WTC11 (cell line): ENCODE measurements around the gene CYGB. TPM values are rescaled to one million over a fixed set of nuclear protein-coding genes. Genes with fewer than 3 reads are reported as not detected.

Experiments used
- ATAC-seq: fragments of 200-7000 bp; cut with Tn5 transposase; 2 replicates; pipeline ENCODE4 v1.10.0; 2021; ENCODE audit warnings: mild to moderate bottlenecking, moderate library complexity
- CTCF ChIA-PET: fragments of 300-600 bp; sonication (Branson Sonifier 250); formaldehyde crosslinking; loops from one replicate; lab custom pipeline; 2021; ENCODE audit warnings: antibody characterized with exemption; lab: Charles Lee
- POLR2A ChIA-PET: fragments of 350-600 bp; sonication (Branson Sonifier 250); formaldehyde crosslinking; loops from one replicate; lab custom pipeline; 2021; ENCODE audit warnings: antibody characterized with exemption; lab: Charles Lee
- DNase-seq: peaks from one replicate; pipeline ENCODE4 v3.0.0; 2021; ENCODE audit warnings: low spot score
- H3K27ac Mint-ChIP-seq: 2 replicates; pipeline ENCODE4 v1.8.0; 2021; ENCODE audit warnings: mixed read lengths
- H3K27me3 Mint-ChIP-seq: 2 replicates; pipeline ENCODE4 v1.8.0; 2021; ENCODE audit warnings: low read depth, mild to moderate bottlenecking, moderate library complexity, mixed read lengths
- H3K36me3 Mint-ChIP-seq: 2 replicates; pipeline ENCODE4 v1.8.0; 2021; ENCODE audit warnings: mixed read lengths
- H3K4me1 Mint-ChIP-seq: 2 replicates; pipeline ENCODE4 v1.8.0; 2022; ENCODE audit warnings: mixed read lengths
- H3K4me3 Mint-ChIP-seq: 2 replicates; pipeline ENCODE4 v1.8.0; 2021; ENCODE audit warnings: mild to moderate bottlenecking, moderate library complexity, mixed read lengths
- H3K9me3 Mint-ChIP-seq: 2 replicates; pipeline ENCODE4 v1.8.0; 2021; ENCODE audit warnings: mixed read lengths
- ELF4 ChIP-seq: sonication (generic); formaldehyde crosslinking; IDR thresholded peaks from 2 replicates; pipeline ENCODE4 v1.8.1; 2022; ENCODE audit warnings: low read depth, mild to moderate bottlenecking, moderate library complexity, missing genetic modification reagents
- EMX1 ChIP-seq: fragments of 250-450 bp; sonication (Bioruptor Pico); IDR thresholded peaks from 2 replicates; pipeline ENCODE4 v1.8.0; 2021; ENCODE audit warnings: mild to moderate bottlenecking
- GRHL2 ChIP-seq: fragments of 250-450 bp; sonication (Bioruptor Pico); IDR thresholded peaks from 2 replicates; pipeline ENCODE4 v1.8.0; 2022; ENCODE audit warnings: mild to moderate bottlenecking, moderate library complexity; ENCODE audit not compliant: insufficient replicate concordance, severe bottlenecking
- HMGA2 ChIP-seq: fragments of 250-450 bp; sonication (Bioruptor Pico); IDR thresholded peaks from 2 replicates; pipeline ENCODE4 v1.4.0; 2021; ENCODE audit warnings: mild to moderate bottlenecking, moderate library complexity
- IRF2 ChIP-seq: sonication (generic); formaldehyde crosslinking; IDR thresholded peaks from 2 replicates; pipeline ENCODE4 v1.8.0; 2022; ENCODE audit warnings: low read depth, missing genetic modification reagents, borderline replicate concordance
- JAZF1 ChIP-seq: fragments of 250-450 bp; sonication (Bioruptor Pico); IDR thresholded peaks from 2 replicates; pipeline ENCODE4 v1.9.0; 2021; ENCODE audit warnings: moderate library complexity, mild to moderate bottlenecking, inconsistent platforms
- MYBL2 ChIP-seq: sonication (generic); formaldehyde crosslinking; IDR thresholded peaks from 2 replicates; pipeline ENCODE4 v1.8.1; 2023; ENCODE audit warnings: mild to moderate bottlenecking, moderate library complexity, missing genetic modification reagents
- NFATC4 ChIP-seq: fragments of 250-450 bp; sonication (Bioruptor Pico); IDR thresholded peaks from 2 replicates; pipeline ENCODE4 v1.9.0; 2021; ENCODE audit warnings: mild to moderate bottlenecking
- NFE2L1 ChIP-seq: sonication (generic); formaldehyde crosslinking; IDR thresholded peaks from 2 replicates; pipeline ENCODE4 v1.8.1; 2023; ENCODE audit warnings: missing genetic modification reagents
- NR1H2 ChIP-seq: sonication (generic); formaldehyde crosslinking; IDR thresholded peaks from 2 replicates; pipeline ENCODE4 v1.9.0; 2021; ENCODE audit warnings: mild to moderate bottlenecking, moderate library complexity, missing genetic modification reagents
- SOX15 ChIP-seq: fragments of 250-450 bp; sonication (Bioruptor Pico); IDR thresholded peaks from 2 replicates; pipeline ENCODE4 v1.9.0; 2021; ENCODE audit warnings: mild to moderate bottlenecking
- TEAD1 ChIP-seq: sonication (generic); formaldehyde crosslinking; IDR thresholded peaks from 2 replicates; pipeline ENCODE4 v1.8.0; 2022; ENCODE audit warnings: mild to moderate bottlenecking, missing genetic modification reagents
- ZNF121 ChIP-seq: sonication (generic); formaldehyde crosslinking; IDR thresholded peaks from 2 replicates; pipeline ENCODE4 v1.8.0; 2023; ENCODE audit warnings: missing genetic modification reagents
- ZNF317 ChIP-seq: sonication (generic); formaldehyde crosslinking; IDR thresholded peaks from 2 replicates; pipeline ENCODE4 v1.8.1; 2023; ENCODE audit warnings: low read depth, mild to moderate bottlenecking, moderate library complexity, missing genetic modification reagents, borderline replicate concordance
- total RNA-seq: library from RNA; stranded (reverse); gene quantifications from 3 replicates; pipeline ENCODE4 v1.2.3, GENCODE V29; 2021
- TF ChIP-seq, protein P1 (sequence below): sonication (generic); formaldehyde crosslinking; IDR thresholded peaks from 2 replicates; pipeline ENCODE4 v1.8.1; 2023; ENCODE audit warnings: mild to moderate bottlenecking, missing genetic modification reagents, moderate library complexity
- TF ChIP-seq, protein P2 (sequence below): fragments of 250-450 bp; sonication (Bioruptor Pico); conservative IDR thresholded peaks from 2 replicates; pipeline ENCODE4 v1.9.0; 2021; ENCODE audit warnings: mild to moderate bottlenecking
- TF ChIP-seq, protein P3 (sequence below): sonication (generic); formaldehyde crosslinking; IDR thresholded peaks from 2 replicates; pipeline ENCODE4 v1.8.1; 2023; ENCODE audit warnings: mild to moderate bottlenecking, missing genetic modification reagents, borderline replicate concordance
- TF ChIP-seq, protein P4 (sequence below): sonication (generic); formaldehyde crosslinking; IDR thresholded peaks from 2 replicates; pipeline ENCODE4 v1.8.0; 2022; ENCODE audit warnings: mild to moderate bottlenecking, missing genetic modification reagents
- TF ChIP-seq, protein P5 (sequence below): sonication (generic); formaldehyde crosslinking; IDR thresholded peaks from 2 replicates; pipeline ENCODE4 v1.8.1; 2022; ENCODE audit warnings: missing genetic modification reagents, borderline replicate concordance
- TF ChIP-seq, protein P6 (sequence below): fragments of 250-450 bp; sonication (Bioruptor Pico); IDR thresholded peaks from 2 replicates; pipeline ENCODE4 v1.9.0; 2021; ENCODE audit warnings: moderate library complexity, mild to moderate bottlenecking, inconsistent platforms, borderline replicate concordance
- TF ChIP-seq, protein P7 (sequence below): fragments of 250-450 bp; sonication (Bioruptor Pico); IDR thresholded peaks from 2 replicates; pipeline ENCODE4 v1.9.0; 2021; ENCODE audit warnings: mild to moderate bottlenecking
- TF ChIP-seq, protein P8 (sequence below): sonication (generic); formaldehyde crosslinking; IDR thresholded peaks from 2 replicates; pipeline ENCODE4 v1.8.1; 2023; ENCODE audit warnings: mild to moderate bottlenecking, moderate library complexity, missing genetic modification reagents
- TF ChIP-seq, protein P9 (sequence below): sonication (generic); formaldehyde crosslinking; conservative IDR thresholded peaks from 2 replicates; pipeline ENCODE4 v1.8.1; 2023; ENCODE audit warnings: mild to moderate bottlenecking, low read depth, missing genetic modification reagents, moderate library complexity

The CYGB gene
- total RNA-seq, 1 experiment from 2014 or later = 3.6 TPM

DNA sequence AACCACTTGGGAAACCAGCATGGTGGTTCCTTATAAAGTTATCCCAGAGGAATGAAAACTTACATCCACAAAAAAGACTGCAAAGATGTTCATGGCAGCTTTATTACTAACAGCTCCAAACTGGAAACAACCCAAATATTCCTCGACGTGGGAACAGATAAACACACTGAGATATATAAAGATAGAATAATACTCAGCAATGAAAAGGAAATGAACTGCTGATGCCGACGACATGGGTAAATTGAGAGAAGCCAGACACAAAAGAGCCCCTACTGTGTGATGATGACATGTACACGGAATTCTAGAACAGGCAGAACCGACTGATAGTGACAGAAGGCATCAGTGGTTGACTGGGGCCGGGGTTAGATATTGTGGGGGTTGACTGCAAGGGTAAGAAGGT, 12.0 kb upstream of the CYGB start (continued):
- TF ChIP-seq IRF2 (CRISPR knock-in tag) = no peak
- TF ChIP-seq, protein P1, sequence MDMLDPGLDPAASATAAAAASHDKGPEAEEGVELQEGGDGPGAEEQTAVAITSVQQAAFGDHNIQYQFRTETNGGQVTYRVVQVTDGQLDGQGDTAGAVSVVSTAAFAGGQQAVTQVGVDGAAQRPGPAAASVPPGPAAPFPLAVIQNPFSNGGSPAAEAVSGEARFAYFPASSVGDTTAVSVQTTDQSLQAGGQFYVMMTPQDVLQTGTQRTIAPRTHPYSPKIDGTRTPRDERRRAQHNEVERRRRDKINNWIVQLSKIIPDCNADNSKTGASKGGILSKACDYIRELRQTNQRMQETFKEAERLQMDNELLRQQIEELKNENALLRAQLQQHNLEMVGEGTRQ (CRISPR knock-in tag) = no peak
- TF ChIP-seq, protein P2, sequence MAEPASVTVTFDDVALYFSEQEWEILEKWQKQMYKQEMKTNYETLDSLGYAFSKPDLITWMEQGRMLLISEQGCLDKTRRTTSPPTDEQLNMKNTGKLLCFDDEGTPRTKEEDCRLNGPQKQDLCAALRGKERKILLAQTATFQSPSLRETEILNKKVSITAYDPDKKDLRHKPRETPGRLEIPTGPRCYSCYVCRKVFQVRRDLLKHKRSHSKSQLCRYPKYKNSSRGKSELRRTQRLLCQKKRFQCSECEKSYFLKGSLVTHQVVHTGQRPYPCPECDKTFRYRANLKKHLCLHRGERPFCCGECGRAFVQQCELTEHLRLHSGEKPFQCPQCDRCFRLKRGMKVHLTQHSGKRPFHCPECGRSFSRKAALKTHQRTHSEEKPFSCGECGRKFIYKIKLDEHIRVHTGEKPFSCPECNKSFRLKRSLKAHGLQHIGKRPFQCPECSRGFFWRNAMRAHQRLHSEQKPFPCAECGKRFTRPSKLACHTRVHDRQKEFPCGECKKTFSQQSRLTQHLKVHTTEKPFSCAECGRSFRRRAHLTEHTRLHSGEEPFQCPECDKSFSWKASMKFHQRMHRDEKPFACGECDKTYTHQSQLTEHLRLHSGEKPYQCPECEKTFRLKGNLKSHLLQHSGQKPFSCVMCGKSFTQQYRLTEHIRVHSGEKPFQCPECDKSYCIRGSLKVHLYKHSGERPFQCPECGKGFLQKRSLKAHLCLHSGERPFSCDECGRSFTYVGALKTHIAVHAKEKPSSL (CRISPR knock-in tag) = no peak
- TF ChIP-seq MYBL2 (CRISPR knock-in tag) = no peak
- TF ChIP-seq EMX1 (CRISPR knock-in tag) = no peak
- TF ChIP-seq, protein P3, sequence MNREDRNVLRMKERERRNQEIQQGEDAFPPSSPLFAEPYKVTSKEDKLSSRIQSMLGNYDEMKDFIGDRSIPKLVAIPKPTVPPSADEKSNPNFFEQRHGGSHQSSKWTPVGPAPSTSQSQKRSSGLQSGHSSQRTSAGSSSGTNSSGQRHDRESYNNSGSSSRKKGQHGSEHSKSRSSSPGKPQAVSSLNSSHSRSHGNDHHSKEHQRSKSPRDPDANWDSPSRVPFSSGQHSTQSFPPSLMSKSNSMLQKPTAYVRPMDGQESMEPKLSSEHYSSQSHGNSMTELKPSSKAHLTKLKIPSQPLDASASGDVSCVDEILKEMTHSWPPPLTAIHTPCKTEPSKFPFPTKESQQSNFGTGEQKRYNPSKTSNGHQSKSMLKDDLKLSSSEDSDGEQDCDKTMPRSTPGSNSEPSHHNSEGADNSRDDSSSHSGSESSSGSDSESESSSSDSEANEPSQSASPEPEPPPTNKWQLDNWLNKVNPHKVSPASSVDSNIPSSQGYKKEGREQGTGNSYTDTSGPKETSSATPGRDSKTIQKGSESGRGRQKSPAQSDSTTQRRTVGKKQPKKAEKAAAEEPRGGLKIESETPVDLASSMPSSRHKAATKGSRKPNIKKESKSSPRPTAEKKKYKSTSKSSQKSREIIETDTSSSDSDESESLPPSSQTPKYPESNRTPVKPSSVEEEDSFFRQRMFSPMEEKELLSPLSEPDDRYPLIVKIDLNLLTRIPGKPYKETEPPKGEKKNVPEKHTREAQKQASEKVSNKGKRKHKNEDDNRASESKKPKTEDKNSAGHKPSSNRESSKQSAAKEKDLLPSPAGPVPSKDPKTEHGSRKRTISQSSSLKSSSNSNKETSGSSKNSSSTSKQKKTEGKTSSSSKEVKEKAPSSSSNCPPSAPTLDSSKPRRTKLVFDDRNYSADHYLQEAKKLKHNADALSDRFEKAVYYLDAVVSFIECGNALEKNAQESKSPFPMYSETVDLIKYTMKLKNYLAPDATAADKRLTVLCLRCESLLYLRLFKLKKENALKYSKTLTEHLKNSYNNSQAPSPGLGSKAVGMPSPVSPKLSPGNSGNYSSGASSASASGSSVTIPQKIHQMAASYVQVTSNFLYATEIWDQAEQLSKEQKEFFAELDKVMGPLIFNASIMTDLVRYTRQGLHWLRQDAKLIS = no peak
- TF ChIP-seq ZNF121 (CRISPR knock-in tag) = no peak
- TF ChIP-seq, all 79 proteins: peak for 0

DNA sequence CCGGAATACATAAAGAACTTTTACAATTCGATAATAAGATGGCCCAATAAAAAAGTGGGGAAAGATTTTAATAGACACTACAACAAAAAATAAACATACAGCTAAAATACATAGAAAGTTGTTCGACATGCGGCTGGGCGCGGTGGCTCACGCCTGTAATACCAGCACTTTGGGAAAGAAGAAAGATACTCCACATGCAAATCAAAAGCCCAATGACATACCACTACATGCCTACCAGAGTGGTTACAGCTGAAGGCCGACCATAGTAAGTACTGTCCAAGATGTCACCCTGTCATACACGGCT, 11.7 kb upstream of the CYGB start:
- DNase-seq (no peak), ATAC-seq (no peak)
- Mint-ChIP-seq H3K27me3 (no peaks in the 10 kb centered on the region), H3K9me3 (no peaks in the 10 kb centered on the region), H3K36me3 (no peaks in the 10 kb centered on the region), H3K27ac (no peak overlapping the region), H3K4me3 (no peak overlapping the region), H3K4me1 (peaks cover 16% of the 10 kb centered on the region)
- CTCF ChIA-PET = interaction anchor here (1.2 to 1.6 kb wide), 2 partner anchors 26 to 151 kb away, joined by 3 to 10 read pairs; no protein-coding TSS in a partner anchor
- POLR2A ChIA-PET = no interaction called here
- TF ChIP-seq HMGA2 (CRISPR knock-in tag) = no peak
- TF ChIP-seq, protein P4, sequence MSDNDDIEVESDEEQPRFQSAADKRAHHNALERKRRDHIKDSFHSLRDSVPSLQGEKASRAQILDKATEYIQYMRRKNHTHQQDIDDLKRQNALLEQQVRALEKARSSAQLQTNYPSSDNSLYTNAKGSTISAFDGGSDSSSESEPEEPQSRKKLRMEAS (CRISPR knock-in tag) = no peak
- no peak for TF ChIP-seq SOX15 (CRISPR knock-in tag)
- TF ChIP-seq, protein P5, sequence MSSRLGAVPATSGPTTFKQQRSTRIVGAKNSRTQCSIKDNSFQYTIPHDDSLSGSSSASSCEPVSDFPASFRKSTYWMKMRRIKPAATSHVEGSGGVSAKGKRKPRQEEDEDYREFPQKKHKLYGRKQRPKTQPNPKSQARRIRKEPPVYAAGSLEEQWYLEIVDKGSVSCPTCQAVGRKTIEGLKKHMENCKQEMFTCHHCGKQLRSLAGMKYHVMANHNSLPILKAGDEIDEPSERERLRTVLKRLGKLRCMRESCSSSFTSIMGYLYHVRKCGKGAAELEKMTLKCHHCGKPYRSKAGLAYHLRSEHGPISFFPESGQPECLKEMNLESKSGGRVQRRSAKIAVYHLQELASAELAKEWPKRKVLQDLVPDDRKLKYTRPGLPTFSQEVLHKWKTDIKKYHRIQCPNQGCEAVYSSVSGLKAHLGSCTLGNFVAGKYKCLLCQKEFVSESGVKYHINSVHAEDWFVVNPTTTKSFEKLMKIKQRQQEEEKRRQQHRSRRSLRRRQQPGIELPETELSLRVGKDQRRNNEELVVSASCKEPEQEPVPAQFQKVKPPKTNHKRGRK = no peak
- no peak for TF ChIP-seq JAZF1
- TF ChIP-seq ZNF317 = no peak
- TF ChIP-seq, protein P6, sequence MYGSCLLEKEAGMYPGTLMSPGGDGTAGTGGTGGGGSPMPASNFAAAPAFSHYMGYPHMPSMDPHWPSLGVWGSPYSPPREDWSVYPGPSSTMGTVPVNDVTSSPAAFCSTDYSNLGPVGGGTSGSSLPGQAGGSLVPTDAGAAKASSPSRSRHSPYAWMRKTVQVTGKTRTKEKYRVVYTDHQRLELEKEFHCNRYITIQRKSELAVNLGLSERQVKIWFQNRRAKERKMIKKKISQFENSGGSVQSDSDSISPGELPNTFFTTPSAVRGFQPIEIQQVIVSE = no peak
- no peak for TF ChIP-seq TEAD1 (CRISPR knock-in tag)
- no peak for TF ChIP-seq NFE2L1 (CRISPR knock-in tag)
- TF ChIP-seq, protein P7, sequence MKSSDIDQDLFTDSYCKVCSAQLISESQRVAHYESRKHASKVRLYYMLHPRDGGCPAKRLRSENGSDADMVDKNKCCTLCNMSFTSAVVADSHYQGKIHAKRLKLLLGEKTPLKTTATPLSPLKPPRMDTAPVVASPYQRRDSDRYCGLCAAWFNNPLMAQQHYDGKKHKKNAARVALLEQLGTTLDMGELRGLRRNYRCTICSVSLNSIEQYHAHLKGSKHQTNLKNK = no peak
- TF ChIP-seq, protein P8, sequence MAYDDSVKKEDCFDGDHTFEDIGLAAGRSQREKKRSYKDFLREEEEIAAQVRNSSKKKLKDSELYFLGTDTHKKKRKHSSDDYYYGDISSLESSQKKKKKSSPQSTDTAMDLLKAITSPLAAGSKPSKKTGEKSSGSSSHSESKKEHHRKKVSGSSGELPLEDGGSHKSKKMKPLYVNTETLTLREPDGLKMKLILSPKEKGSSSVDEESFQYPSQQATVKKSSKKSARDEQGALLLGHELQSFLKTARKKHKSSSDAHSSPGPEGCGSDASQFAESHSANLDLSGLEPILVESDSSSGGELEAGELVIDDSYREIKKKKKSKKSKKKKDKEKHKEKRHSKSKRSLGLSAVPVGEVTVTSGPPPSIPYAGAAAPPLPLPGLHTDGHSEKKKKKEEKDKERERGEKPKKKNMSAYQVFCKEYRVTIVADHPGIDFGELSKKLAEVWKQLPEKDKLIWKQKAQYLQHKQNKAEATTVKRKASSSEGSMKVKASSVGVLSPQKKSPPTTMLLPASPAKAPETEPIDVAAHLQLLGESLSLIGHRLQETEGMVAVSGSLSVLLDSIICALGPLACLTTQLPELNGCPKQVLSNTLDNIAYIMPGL (CRISPR knock-in tag) = no peak
- TF ChIP-seq GRHL2 = no peak
- TF ChIP-seq ELF4 (CRISPR knock-in tag) = no peak
- TF ChIP-seq, protein P9, sequence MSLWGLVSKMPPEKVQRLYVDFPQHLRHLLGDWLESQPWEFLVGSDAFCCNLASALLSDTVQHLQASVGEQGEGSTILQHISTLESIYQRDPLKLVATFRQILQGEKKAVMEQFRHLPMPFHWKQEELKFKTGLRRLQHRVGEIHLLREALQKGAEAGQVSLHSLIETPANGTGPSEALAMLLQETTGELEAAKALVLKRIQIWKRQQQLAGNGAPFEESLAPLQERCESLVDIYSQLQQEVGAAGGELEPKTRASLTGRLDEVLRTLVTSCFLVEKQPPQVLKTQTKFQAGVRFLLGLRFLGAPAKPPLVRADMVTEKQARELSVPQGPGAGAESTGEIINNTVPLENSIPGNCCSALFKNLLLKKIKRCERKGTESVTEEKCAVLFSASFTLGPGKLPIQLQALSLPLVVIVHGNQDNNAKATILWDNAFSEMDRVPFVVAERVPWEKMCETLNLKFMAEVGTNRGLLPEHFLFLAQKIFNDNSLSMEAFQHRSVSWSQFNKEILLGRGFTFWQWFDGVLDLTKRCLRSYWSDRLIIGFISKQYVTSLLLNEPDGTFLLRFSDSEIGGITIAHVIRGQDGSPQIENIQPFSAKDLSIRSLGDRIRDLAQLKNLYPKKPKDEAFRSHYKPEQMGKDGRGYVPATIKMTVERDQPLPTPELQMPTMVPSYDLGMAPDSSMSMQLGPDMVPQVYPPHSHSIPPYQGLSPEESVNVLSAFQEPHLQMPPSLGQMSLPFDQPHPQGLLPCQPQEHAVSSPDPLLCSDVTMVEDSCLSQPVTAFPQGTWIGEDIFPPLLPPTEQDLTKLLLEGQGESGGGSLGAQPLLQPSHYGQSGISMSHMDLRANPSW (CRISPR knock-in tag) = no peak
- TF ChIP-seq NR1H2 = no peak
- TF ChIP-seq NFATC4 (CRISPR knock-in tag) = no peak
